ENCODE results near the gene BHLHA15. TPM values are rescaled to one million over a fixed set of nuclear protein-coding genes. Genes with fewer than 3 reads are reported as not detected.

BHLHA15 gene
- total RNA-seq, 2 donors from 2014 or later, result 0.37 to 0.38 TPM

- no peak for DNase-seq
- ATAC-seq, result no peak
- intact Hi-C loops (cut with DNase I), result no loop called here
These were observed 23.3 kb downstream of the BHLHA15 start for GRCh38 chr7:98234429-98235147.

- ATAC-seq, result no peak
- DNase-seq, result no peak
- intact Hi-C loops (cut with DNase I), result no loop called here
These were observed 24.7 kb downstream of the BHLHA15 start for GRCh38 chr7:98235901-98236300.

DNA sequence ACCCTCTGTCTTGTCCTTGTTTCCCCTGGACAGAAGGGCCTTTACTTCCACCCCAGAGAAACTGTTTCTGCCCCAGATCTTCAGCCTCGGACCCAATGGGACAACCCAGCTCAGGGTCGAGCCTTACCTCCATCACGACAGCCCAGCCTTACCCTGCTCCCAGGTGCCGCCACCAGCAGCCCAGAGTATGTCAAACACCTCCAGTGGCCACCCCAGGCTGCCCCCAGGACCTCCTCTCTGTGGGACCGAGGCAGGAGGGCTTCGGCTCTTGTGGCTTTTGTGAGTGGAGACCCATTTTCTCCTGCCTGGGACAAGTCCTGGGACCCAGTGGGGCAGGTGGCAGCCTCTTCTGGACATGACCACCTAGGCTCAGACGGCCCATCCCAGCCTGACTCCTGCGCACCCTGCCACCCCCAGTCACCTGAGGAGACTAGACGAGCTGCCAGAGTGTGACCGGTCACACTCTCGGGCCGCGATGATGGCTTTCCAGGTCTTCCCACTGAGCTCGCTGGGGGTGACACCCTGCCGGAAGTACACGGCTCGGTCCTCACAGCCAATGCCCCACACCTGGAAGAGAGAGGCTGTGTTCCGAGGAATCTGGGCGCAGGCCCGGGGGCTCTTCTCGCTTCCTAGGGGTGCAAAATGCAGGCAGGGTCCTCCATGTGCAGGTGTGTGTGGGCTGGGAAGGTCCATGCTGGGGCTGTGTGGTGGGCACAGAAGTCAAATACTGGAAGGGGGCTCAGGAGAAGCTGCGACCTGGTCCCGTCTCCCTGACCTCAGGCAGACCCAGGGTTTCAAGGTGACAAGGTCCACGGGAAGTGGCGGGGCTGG, 25.3 kb downstream of the BHLHA15 start:
- no peak for DNase-seq
- no peak for ATAC-seq
- intact Hi-C loops (cut with DNase I), result no loop called here

GRCh38 chr7:98238076-98238475, 26.8 kb downstream of the BHLHA15 start:
- no peak for DNase-seq
- intact Hi-C loops (cut with DNase I), result no loop called here

GRCh38 chr7:98238976-98239375, 27.7 kb downstream of the BHLHA15 start:
- no peak for DNase-seq
- intact Hi-C loops (cut with DNase I), result no loop called here

More at GRCh38 chr7:98238076-98238475, 26.8 kb downstream of the BHLHA15 start:
- ATAC-seq, result no peak

GRCh38 chr7:98240961-98241673, 29.9 kb downstream of the BHLHA15 start:
- ATAC-seq (peak; percentile 46 to 70), DNase-seq (no peak)
- intact Hi-C loops (cut with DNase I), result loop anchor here in 1 of 2 donors (5.0 kb wide), 1 partner anchor 219 kb away; no protein-coding TSS in a partner anchor

More at GRCh38 chr7:98238976-98239375, 27.7 kb downstream of the BHLHA15 start:
- no peak for ATAC-seq

DNA sequence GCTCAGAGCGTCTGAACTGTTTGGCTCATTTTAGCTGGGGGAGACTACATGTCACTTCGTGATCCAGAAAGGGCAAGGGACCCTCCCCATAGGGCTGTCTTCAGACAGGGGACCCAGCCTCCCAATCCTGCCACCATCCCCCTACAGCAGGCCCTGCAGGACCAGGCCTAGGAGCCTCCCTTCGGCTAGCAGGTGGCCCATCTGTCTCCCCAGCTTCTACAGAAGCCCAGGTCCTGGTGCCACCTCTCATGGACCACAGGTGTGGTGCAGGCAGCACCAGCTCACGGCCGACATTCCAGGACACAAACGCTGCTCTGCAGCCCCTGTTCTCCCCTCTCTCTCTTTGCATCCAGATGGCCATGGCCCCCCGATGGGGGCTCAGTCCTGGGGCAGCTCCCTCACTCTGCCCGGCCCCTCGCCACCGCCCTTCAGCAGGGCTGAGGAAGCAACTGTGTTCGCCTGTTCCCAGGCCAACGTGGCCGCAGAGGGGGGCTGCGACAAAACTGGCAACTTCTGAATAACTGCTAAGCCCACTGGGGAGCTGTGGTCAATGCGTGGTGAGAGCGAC, 30.5 kb downstream of the BHLHA15 start:
- DNase-seq (no peak), ATAC-seq (no peak)
- intact Hi-C loops (cut with DNase I), result loop anchor here in 1 of 2 donors (5.0 kb wide), 1 partner anchor 219 kb away; no protein-coding TSS in a partner anchor

- no peak for ATAC-seq
- intact Hi-C loops (cut with DNase I), result loop anchor here in 1 of 2 donors (5.0 kb wide), 1 partner anchor 220 kb away; no protein-coding TSS in a partner anchor
- no peak for DNase-seq
These were observed 31.1 kb downstream of the BHLHA15 start for GRCh38 chr7:98242342-98242741.

DNA sequence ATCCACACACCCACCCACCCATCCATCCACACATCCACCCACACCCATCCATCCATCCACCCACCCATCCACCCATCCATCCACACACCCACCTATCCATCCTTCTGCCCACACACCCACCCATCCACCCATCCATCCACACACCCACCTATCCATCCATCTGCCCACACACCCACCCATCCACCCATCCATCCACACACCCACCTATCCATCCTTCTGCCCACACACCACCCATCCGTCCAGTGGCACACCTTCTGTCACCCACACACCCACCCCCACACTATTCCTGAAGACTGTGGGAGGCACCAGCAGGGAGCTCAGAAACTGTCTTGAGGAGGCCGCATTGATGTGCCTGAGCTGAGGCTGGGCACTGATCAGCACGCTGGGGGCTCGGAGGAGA, 31.7 kb downstream of the BHLHA15 start:
- intact Hi-C loops (cut with DNase I), result loop anchor here in 1 of 2 donors (5.0 kb wide), 1 partner anchor 221 kb away; no protein-coding TSS in a partner anchor
- ATAC-seq (no peak), DNase-seq (no peak)

DNA sequence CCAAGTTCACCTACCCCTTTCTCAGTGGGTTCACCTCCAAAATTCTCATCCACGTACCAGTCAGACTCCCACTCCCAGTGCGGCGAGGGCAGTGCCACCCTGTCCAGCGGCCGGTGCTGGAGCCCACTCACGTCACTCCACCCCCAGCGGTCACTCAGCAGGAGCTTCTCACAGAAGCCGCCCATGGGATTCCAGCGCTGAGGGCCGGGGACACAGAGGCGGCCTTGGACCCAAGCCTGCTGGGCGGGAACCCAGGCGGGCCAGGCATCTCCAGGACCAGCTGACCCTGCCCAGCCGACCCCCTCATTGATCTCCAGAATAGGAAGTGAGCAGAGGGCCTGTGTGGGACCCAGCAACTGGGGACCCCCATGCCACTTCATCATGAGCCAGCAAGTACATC, 33.6 kb downstream of the BHLHA15 start:
- intact Hi-C loops (cut with DNase I), result loop anchor here in 1 of 2 donors (5.0 kb wide), 1 partner anchor 223 kb away; no protein-coding TSS in a partner anchor
- DNase-seq, result no peak

DNA sequence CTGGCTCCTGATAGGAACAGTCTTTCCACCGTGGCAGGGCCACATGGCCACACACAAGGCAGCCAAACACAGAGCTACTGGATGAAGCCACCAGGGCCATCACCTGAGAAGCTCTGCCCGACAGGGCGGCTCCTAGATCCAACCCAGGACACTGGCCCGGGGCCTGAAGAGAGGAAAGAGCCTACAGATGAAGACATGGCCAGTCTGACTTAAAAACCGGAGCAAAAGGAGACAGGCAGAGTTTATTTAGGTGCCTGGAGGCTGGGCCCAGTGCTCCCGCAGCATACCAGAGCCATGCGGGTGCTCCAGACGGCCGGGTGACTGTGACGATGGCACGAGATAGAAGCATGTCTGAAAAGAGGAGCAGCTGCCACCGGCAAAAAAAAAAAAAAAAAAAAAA, 36.9 kb downstream of the BHLHA15 start:
- intact Hi-C loops (cut with DNase I), result no loop called here
- no peak for DNase-seq
- ATAC-seq, result no peak

More for the DNA sequence above, 33.6 kb downstream of the BHLHA15 start:
- ATAC-seq, result no peak

DNA sequence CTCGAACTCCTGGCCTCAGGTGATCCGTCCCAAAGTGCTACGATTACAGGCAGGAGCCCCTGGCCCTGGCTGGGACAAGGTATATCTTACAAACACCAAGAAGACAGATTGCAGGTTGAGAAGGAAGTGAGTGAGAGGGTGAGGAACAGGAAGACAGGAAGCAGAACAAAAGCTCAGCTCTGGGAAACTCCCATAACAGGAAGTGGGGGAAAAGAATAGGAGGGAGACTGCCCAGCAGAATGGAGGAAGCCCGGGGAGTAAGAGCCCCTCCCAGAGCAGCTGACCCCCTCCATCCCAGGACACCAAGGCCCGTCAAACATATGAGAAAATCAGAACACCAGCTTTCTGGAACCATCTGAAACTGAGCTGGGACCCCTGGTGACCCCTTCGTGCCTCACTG, 37.9 kb downstream of the BHLHA15 start:
- ATAC-seq, result peak in 1 of 2 donors; percentile 2
- DNase-seq, result no peak
- intact Hi-C loops (cut with DNase I), result no loop called here

- ATAC-seq, result no peak
- DNase-seq, result no peak
- intact Hi-C loops (cut with DNase I), result loop anchor here in 1 of 2 donors (5.0 kb wide), 1 partner anchor 37 kb away; no protein-coding TSS in a partner anchor
These were observed 39.5 kb downstream of the BHLHA15 start for GRCh38 chr7:98250789-98251188.

DNA sequence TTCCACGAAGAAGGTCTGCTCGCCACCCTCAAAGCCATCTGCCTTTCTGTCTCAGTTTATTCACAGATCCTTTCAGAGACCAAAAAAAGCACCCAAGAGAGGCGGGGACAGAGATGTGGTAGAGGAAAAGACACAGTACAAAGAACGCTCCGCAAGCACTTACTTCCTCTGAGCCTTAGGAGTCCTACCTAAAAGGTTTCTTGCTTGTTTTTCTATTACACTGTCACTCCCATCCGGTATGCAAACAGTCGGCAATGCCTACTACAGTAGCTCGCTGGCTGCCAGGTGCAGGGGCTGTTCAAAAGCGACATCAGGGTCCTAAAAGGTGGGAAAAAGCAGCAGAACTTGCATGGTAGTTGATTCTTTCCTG, 40.0 kb downstream of the BHLHA15 start:
- no peak for DNase-seq
- intact Hi-C loops (cut with DNase I), result loop anchor here in 1 of 2 donors (5.0 kb wide), 1 partner anchor 36 kb away; no protein-coding TSS in a partner anchor
- no peak for ATAC-seq

GRCh38 chr7:98251601-98252424, 40.6 kb downstream of the BHLHA15 start, which contains the start of gene TECPR1:
Gene TECPR1, minus strand, starts transcription at chr7:98252232. Its CDS starts 6,086 bp downstream, at chr7:98246146.
- ATAC-seq, result peak; percentile 99 to 100
- intact Hi-C loops (cut with DNase I), result loop anchor here in 1 of 2 donors (5.0 kb wide), 1 partner anchor 35 kb away; no protein-coding TSS in a partner anchor
- DNase-seq, result peak; percentile 96

- no peak for DNase-seq
- intact Hi-C loops (cut with DNase I), result loop anchor here in 1 of 2 donors (5.0 kb wide), 1 partner anchor 35 kb away; no protein-coding TSS in a partner anchor
- peak in 1 of 2 donors; percentile 3 for ATAC-seq
These were observed 41.3 kb downstream of the BHLHA15 start for GRCh38 chr7:98252425-98253054.

DNA sequence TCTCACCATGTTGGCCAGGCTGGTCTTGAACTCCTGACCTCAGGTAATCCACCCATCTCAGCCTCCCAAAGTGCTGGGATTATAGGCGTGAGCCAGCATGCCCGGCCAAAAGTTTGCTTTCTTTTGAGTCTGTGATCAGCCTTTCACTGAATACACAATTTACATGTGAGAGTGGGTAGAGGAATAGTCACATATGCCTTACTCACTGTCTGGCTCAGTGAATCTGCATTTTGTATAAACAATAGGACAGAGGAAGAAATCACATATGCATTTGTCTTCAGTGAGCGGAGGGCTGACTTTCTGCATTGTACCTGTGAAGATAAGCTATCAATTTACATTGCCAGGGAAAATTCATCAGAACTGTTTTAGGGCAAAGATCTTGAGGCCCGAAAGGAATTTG, 43.3 kb downstream of the BHLHA15 start:
- DNase-seq, result no peak
- ATAC-seq, result no peak
- intact Hi-C loops (cut with DNase I), result loop anchor here in 1 of 2 donors (5.0 kb wide), 1 partner anchor 33 kb away; no protein-coding TSS in a partner anchor
